Lung (tissue), 12 donors: ENCODE data around the gene MCHR2. TPM values are rescaled to one million over a fixed set of nuclear protein-coding genes. Genes with fewer than 3 reads are reported as not detected.

Experiments used
- ATAC-seq: fragments of 200-7000 bp; cut with Tn5 transposase; one replicate; pipeline ENCODE4 v1.9.1; 2020; ENCODE audit warnings: moderate number of reproducible peaks; ENCODE audit not compliant: insufficient read depth, low FRiP score
- DNase-seq, 3 donors: peaks; one replicate each; pipeline ENCODE4 v3.0.0-alpha.2; 2013 to 2017
- H3K27ac ChIP-seq, 2 donors: one replicate each; pipeline ENCODE4 v1.5.1; 2013; ENCODE audit warnings: mild to moderate bottlenecking in 2 of 2, moderate library complexity in 2 of 2, control low read depth in 1 of 2, inconsistent platforms in 1 of 2, low read depth in 1 of 2, low read length in 1 of 2
- H3K27me3 ChIP-seq, 3 donors: one replicate each; pipeline ENCODE4 v1.5.1; 2013; ENCODE audit warnings: low read length in 2 of 3; ENCODE audit not compliant: control insufficient read depth in 3 of 3, insufficient read depth in 3 of 3
- H3K36me3 ChIP-seq, 4 donors: one replicate each; pipeline ENCODE4 v1.5.1; 2013; ENCODE audit warnings: low read length in 4 of 4, mild to moderate bottlenecking in 1 of 4, moderate library complexity in 1 of 4; ENCODE audit not compliant: control insufficient read depth in 4 of 4, insufficient read depth in 4 of 4
- H3K4me1 ChIP-seq, 5 donors: one replicate each; pipeline ENCODE4 v1.5.1; 2013; ENCODE audit warnings: low read length in 5 of 5, mild to moderate bottlenecking in 2 of 5, moderate library complexity in 1 of 5; ENCODE audit not compliant: control insufficient read depth in 5 of 5, insufficient read depth in 5 of 5
- H3K4me3 ChIP-seq: one replicate; pipeline ENCODE4 v1.5.1; 2013; ENCODE audit warnings: mild to moderate bottlenecking, control low read depth, moderate library complexity
- H3K9ac ChIP-seq, 2 donors: one replicate each; pipeline ENCODE4 v1.5.1; 2013; ENCODE audit warnings: low read length in 2 of 2, control low read depth in 1 of 2; ENCODE audit not compliant: insufficient read depth in 1 of 2
- H3K9me3 ChIP-seq, 4 donors: one replicate each; pipeline ENCODE4 v1.5.1; 2013; ENCODE audit warnings: low read length in 3 of 4, mild to moderate bottlenecking in 1 of 4, moderate library complexity in 1 of 4; ENCODE audit not compliant: control insufficient read depth in 4 of 4, insufficient read depth in 3 of 4
- WGBS, 2 donors: extraction: QIAGEN DNeasy Blood & Tissue Kit; methylation state at CpG; one replicate each; pipeline ENCODE4 v1.1.7; 2013; 5-methylcytosine and 5-hydroxymethylcytosine counted together
- polyA plus RNA-seq, 2 donors: library from polyadenylated mRNA; stranded (reverse); fragments of 200-250 nt; gene quantifications; one replicate each; pipeline ENCODE4 v1.2.1, GENCODE V29; 2013
- total RNA-seq, 2 donors: library from RNA; depleted of rRNA in 1 of 2; stranded (reverse); fragments of >200 nt in 1 of 2; gene quantifications; one replicate each; pipeline ENCODE4 v1.2.1, GENCODE V29; 2014 to 2021
- TF ChIP-seq, protein P1 (sequence below): IDR thresholded peaks from 2 replicates; pipeline ENCODE4 v1.5.1; 2012; ENCODE audit warnings: mild to moderate bottlenecking; ENCODE audit errors: control extremely low read depth, extremely low read depth
- donor health status: control.
- donor health status: control.
- donor health status: Bipolar disorder and iron deficiency.
- donor health status: healthy.
- donor health status: DM: yes; HTN: yes; CAD: no.

The MCHR2 gene
- total and polyA plus RNA-seq, 4 donors: not detected

DNA sequence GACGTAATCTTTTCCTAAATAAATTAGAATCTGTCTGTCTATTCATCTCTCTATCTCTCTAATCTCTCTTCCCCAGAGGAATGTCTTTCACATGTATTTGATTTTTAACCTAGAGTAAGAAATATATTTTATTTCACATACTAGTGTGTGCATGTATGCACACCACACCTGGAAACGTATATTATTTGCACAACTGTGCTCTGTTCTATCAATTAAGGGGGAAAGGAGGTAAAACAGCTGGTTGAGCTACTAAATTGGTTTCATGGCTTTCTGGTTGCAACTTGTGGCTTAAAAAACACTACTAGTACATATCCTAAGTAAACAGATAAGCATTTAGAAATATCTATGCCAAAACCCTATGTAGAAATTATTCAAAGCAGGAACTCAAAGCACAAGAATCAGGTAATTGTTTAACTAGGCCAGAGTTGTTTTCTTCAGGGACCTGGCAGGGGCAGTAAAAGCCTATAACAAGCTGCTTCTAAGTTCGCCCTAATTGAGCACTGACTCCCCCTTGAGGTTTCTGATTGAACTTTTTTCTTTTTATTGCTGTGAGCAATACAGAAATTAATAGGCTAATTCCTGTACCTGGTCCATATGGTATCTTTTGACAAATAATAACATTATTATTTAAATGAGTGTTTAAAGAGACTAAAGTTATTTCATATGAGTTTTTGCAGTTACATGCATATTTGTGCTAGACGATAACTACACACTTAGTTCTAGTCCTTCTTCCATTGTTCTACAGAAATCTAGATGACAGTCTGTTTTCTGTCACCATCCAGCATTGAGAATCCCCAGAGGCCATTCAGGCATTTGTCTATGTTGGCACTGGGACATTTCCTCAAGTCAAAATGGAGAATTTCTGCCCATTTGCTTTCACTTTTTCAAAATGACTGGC lies 88.6 kb downstream of the MCHR2 start:
- TF ChIP-seq, protein P1, sequence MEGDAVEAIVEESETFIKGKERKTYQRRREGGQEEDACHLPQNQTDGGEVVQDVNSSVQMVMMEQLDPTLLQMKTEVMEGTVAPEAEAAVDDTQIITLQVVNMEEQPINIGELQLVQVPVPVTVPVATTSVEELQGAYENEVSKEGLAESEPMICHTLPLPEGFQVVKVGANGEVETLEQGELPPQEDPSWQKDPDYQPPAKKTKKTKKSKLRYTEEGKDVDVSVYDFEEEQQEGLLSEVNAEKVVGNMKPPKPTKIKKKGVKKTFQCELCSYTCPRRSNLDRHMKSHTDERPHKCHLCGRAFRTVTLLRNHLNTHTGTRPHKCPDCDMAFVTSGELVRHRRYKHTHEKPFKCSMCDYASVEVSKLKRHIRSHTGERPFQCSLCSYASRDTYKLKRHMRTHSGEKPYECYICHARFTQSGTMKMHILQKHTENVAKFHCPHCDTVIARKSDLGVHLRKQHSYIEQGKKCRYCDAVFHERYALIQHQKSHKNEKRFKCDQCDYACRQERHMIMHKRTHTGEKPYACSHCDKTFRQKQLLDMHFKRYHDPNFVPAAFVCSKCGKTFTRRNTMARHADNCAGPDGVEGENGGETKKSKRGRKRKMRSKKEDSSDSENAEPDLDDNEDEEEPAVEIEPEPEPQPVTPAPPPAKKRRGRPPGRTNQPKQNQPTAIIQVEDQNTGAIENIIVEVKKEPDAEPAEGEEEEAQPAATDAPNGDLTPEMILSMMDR: no peak
- no peak overlapping the region for H3K9ac ChIP-seq
- 52 to 58% methylated on average over 4 of the region's 4 CpGs for WGBS, 2 donors
- H3K4me3 ChIP-seq: no peak overlapping the region
- no peak for ATAC-seq
- no peaks in the 10 kb centered on the region for H3K9me3 ChIP-seq
- no peaks in the 10 kb centered on the region for H3K27me3 ChIP-seq
- no peak overlapping the region for H3K27ac ChIP-seq
- H3K4me1 ChIP-seq: no peaks in the 10 kb centered on the region
- no peaks in the 10 kb centered on the region for H3K36me3 ChIP-seq
- DNase-seq: peak in 2 of 3 donors; percentile 30 to 37

DNA sequence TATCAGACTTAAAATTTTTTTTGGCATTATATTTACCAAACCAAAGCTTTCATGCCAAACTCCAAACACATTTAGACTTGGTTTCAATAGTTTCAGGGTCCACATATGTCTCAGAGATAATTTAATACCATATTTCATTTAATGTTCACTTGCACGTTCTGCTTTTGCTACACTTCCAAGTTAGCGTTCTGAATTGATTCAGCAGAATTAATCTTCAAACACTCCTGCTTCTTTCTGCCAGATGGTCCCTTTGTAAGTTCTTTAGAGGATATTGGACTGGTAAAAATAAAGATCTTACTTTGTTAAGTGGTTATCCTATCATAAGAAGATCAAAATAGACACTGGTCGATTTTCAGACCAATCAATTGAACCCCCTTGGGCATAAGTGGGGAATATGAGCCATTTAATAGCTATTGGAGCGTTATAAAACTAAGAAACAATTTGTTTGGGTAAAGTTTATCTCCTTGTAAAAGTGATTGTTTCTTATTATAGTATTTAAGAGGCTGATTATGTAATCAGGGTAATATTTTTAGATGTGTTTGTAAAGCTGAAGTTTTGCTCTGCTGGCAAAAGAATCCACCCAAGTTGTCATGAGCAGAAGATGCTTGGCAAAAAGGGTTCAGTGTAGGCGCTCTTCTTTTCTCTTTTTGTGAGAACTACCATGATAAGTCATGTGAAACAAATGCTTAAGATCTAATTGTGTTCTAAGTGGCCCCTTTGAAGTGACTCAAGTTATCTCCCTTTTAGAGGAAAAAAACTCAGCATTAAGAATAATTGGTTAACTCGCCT lies 92.2 kb downstream of the MCHR2 start:
- H3K27me3 ChIP-seq: no peaks in the 10 kb centered on the region
- H3K27ac ChIP-seq: no peak overlapping the region
- ATAC-seq: no peak
- H3K9me3 ChIP-seq: no peaks in the 10 kb centered on the region
- no peaks in the 10 kb centered on the region for H3K36me3 ChIP-seq
- 57 to 65% methylated on average over 6 of the region's 6 CpGs for WGBS, 2 donors
- TF ChIP-seq, protein P1: no peak
- no peak overlapping the region for H3K9ac ChIP-seq
- H3K4me3 ChIP-seq: no peak overlapping the region
- no peak for DNase-seq
- H3K4me1 ChIP-seq: no peaks in the 10 kb centered on the region

DNA sequence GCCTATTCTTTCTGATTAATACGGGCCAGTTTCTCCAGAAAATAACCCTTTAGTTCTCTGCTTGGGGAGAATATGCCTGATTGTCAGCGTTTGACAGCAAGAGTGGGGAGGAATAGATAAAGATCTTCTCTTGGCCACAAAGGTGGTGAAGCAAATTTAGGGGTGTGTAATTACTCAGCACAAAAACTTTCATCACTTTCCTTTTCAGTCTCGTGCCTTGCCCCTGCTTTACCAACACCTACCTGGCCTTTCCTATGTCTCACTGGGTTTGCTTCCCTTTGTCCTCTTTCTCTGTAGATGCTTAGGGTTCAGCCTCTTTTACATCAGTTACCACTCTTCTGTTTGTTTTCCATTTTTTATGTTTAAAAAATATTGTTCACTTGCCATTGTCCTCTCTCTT lies 99.2 kb downstream of the MCHR2 start:
- Histone ChIP-seq H3K4me1 (no peaks in the 10 kb centered on the region), H3K9ac (no peak overlapping the region), H3K27me3 (no peaks in the 10 kb centered on the region), H3K36me3 (no peaks in the 10 kb centered on the region), H3K27ac (no peak overlapping the region), H3K4me3 (no peak overlapping the region), H3K9me3 (no peaks in the 10 kb centered on the region)
- ATAC-seq (no peak), DNase-seq (no peak)
- 65 to 78% methylated on average over 3 of the region's 3 CpGs for WGBS, 2 donors
- TF ChIP-seq, protein P1: no peak
